NCI-H2029 (cell line): Measurements from ENCODE around the gene SORCS2.
"Not testable (repeated sequence)": the region's sequence is repeated elsewhere in the genome, so short reads cannot be mapped to it uniquely, and the experiment has no call there.

Source experiments
- DNase-seq: peaks from one replicate; lab custom pipeline; 2025; lab: John Stamatoyannopoulos, UW

The SORCS2 gene

DNA sequence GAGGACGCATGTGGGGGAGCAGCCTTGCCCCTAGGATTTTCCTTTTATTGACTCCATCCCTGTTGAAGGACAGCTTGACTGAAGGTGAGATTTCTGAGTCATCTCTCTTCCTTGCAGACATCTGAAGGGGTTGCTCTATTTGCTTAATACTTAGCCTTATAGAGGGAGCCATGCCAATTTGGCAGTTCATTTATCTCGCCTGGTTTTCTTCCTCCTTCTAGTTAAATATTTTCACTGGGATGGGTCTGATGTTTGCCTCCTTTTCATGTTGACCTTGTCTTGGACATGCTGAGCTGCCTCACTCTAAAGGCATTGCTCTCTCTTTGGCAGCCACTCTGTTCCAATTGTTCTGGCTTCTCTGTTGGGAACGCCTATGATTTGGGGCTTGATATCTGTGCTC, 393.4 kb downstream of the SORCS2 start:
- no peak for DNase-seq

DNA sequence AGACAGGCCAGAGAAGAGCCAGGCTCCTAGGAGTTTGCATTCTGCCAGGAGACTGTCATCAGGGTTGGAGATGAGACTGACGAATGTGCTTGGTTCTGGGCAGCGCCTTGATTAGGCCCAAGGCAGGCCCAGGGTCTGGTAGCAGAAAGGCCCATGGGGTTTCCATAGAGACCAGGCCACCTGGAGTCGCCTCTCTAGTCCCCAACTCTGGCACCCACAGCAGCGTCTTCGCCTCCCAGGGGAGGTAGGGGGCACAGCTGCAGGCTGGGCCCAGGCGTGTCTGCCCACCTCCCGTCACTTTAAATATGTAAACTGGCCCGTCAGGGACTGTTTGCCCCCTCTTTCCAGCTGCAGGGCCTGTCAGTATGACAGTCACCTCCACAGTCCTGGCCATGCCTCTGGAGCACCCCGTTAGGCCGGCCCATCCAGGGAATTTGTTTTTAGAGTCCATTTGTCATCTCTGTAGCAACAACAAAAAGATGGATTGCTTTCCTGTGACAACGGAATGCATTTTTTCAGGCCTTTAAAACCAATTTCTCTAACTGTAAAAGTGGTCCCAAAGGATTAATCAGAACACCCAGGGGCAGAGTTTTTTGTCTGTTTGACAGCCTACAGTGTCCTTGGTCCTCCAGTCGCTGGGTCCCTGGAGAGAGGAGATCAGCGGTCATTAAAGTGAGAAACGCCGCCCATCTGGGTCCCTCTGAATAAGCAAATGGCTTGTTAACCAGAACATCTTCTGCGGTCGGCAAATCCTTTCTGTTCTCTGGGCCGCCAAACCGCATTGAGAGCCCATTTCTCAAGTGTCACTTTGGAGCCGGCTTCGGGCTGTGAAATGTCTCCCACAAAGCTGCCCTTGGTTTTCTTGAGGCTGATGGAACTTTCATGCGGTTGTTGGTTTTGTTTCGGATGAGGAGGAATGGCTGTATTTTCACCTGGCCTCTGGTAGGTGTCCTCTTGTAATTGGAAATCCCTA, 395.4 kb downstream of the SORCS2 start:
- no peak for DNase-seq

DNA sequence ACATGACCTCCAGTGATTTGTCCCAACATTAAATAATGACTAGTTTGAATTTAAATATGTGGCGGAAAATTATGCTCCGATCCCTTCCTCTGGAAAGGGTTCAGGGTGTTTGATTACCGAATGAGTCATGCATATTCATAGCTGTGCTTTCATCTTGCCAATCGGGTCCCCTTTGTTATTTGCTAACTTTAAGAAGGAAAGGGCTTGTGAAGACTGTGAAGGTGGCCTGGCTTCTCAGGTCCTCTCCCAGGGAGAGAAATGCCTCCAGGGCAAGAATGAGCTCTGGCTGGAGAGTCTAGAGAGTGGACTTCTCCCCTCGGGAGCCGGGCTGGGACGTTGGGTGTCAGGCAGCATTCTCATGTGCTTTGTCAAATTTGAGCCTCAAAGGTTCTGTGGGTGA, 397.9 kb downstream of the SORCS2 start:
- DNase-seq = no peak

DNA sequence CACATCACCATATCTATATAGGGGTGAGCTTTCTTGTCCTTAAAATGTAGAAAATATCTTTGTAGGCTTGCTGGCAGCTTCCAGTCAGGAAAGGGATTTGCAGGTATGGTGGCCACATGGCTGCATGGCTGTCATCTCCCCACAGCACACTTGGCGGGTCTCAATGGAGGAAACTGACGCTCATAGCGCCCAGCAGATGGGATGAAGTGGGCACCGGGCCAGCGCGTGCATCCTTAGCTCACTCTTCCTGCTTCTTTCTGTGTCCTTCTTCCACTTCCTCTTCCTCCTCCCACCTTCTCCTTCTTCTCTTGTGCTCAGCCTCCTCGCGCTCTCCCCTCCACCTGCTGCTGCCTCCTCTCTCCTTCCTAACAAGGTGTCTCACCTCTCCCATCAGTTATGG, 398.6 kb downstream of the SORCS2 start:
- no peak for DNase-seq

DNA sequence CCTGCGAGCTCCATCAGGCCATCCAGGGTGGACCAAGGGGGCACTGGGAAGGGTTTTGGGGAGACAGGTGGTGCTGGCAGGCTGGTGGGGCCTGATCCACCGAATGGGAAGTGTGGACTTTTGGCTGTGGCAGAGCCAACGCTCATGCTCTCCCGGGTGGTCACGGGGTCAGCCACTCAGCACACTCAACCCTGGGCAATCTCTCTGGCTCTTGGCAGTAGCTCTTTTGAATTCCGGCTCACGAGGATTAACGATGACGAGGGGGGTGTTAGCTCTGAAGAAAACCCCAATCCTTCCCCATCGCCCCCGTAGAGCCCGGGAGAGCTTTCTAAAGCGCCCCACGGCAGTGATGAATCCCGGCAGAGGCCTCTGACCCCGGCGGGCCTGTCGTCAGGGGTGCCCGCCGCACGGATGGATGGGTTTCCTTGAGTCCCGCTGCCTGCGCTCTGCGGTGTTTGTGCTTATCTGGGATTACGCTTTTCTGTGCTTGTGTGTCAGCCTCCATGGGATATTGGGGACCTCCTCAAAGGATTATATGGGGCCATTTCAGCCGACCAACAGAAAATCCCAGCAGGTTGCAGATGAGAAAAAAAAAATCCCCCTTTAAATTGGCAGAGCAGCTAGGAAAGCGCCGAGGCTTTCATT, 399.2 kb downstream of the SORCS2 start:
- no peak for DNase-seq

DNA sequence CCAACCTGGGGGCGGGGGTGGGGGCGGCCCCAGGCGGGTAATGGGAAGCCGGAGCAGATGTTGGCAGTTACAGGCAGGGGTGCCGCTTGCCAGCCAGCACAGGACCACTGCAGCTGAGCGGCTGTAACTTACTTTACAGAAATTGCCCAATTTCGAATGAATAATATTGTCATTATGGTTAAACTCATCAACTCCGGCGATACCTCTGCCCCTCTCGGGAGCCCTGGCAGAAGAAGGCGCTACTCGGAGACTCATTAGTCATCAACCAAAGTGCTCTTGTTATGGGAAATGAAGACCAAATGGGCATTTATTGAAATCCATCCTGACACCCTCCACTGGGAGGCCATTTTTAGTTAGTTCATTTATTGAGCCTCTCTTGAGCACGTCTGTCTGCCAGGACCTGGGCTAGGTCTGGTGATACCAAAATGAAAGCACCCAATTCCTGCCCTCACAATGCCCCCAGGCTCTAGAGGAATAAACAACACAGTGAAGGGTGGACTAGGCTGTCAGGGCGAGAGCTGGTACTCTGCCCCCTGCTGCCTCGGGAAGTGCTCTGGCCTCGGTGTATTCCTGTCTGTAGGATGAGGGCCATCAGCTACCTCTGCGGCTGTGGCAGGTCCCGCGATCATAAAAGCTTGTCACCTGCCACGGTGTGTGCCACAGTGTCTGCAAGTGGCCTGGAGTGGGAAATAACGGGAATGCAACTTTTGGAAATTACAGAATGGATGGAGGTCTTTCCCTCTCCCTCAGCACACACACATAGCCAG, 401.5 kb downstream of the SORCS2 start:
- DNase-seq = no peak

DNA sequence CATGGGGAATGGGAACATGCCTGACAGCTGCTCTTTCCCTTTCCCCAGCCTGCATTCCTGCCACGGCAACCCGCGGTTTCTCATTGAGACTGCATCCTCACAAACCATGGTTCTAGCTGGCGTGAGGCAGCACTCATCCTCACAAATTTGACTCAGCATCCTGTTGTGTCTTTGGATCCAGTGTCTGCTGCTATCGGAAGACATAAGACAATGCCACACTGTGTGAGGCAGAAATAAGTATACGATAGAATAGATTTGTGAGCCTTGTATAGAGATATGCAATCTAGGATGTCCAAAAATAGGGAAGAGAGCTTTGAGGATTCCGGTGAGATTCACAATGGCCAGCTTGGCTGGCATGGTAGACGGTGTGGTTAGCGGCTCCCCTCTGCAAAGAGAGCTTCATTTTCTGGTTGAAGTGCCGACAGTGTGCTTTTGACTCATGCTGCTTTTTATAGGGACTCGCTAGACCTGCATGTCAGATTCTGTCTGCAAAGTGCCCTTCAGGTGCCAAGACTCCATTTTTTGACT, 403.7 kb downstream of the SORCS2 start:
- peak; percentile 16 for DNase-seq

DNA sequence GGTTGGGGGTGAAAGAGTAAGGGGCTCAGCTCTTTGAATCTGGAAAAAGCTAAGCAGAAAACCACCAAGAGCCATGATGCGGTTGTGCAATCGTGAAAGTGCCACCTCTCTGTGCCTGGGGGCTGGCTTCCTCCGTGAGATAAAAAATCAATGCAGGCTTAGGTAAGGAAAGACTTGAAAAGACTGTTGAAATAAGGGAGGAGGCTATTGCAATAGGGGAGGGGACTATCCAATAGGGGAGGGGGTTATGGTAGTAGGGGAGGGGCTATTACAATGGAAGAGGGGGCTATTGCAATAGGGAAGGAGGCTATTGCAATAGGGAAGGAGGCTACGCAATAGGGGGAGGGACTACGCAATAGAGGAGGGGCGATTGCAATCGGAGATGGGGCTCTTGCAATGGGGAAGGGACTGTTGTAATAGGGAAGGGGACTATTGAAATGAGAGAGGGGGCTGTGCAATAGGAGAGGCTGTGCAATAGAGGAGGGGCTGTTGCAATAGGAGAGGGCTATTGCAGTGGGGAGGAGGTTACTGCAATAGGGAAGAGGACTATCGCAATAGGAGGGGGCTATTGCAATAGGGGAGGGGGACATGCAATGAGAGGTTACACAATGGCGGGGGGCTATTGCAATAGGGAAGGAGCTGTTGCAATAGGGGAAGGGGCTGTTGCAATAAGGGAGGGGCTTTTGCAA, 404.7 kb downstream of the SORCS2 start:
- DNase-seq = no peak

DNA sequence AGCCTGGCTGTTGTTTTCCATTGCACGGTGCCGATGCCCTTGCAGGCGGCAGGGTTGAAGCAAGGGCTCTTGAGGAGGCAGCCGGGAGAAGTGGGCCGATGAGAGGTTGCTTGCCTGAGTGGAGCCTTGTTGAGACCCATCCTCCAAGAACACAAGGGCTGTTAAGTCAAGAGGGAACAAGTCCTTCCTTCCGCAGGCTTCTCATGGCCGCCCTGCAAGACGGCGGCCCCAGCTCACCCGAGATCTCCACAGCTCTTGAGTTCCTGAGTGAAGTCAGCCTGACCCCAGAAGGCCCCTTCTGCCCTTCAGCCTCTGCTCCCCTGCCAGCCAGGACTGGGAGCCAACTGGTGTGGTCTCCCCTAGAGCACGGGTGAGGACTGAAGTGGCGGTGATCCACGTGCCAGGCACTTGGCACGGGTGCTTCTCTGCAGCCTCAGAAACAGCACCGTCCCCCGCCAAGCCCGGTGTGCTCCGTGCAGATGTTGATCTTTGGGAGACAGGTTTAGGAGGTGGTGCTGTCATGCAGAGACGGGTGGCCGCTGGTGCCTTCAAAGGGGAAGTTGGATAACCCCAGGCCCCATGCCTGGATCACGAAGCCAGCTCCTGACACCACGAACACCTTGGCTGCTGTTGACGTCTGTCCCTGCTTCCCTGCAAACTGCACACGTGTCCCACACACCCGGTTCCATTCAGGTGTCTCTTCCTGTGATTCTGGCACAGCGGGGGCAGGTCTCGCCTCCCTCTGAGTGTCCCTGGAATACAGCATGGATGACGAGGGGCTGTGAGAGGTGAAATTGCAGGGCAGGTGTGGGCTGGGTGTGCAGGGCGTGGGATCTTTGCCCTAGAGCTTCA, 406.8 kb downstream of the SORCS2 start:
- peak; percentile 84 for DNase-seq

DNA sequence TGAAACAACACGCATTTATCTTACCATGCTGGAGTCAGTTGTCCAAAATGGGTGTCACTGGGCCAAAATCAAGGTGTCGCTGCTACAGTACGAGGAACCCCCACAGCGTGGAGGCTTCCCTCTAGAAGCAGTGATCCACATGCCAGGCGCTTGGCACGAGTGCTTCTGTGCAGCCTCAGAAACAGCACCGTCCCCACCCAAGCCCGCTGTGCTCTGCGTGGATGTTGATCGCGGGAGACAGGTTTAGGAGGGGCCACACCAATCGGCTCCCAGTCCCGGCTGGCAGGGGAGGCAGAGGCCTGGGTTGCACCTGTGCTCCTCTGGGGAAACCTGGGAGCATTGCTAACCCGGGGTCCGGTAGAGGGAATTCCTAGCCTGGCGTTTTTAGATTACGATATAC, 407.9 kb downstream of the SORCS2 start:
- DNase-seq = no peak

DNA sequence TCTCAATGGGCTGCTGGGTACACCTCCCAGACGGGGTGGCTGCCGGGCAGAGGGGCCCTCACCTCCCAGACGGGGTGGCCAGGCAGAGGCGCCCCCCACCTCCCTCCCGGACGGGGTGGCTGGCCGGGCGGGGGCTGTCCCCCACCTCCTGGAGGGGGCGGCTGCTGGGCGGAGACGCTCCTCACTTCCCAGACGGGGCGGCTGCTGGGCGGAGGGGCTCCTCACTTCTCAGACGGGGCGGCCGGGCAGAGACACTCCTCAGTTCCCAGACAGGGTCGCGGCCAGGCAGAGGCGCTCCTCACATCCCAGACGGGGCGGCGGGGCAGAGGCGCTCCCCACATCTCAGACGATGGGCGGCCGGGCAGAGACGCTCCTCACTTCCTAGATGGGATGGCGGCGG, 409.8 kb downstream of the SORCS2 start:
- not testable (repeated sequence) for DNase-seq

DNA sequence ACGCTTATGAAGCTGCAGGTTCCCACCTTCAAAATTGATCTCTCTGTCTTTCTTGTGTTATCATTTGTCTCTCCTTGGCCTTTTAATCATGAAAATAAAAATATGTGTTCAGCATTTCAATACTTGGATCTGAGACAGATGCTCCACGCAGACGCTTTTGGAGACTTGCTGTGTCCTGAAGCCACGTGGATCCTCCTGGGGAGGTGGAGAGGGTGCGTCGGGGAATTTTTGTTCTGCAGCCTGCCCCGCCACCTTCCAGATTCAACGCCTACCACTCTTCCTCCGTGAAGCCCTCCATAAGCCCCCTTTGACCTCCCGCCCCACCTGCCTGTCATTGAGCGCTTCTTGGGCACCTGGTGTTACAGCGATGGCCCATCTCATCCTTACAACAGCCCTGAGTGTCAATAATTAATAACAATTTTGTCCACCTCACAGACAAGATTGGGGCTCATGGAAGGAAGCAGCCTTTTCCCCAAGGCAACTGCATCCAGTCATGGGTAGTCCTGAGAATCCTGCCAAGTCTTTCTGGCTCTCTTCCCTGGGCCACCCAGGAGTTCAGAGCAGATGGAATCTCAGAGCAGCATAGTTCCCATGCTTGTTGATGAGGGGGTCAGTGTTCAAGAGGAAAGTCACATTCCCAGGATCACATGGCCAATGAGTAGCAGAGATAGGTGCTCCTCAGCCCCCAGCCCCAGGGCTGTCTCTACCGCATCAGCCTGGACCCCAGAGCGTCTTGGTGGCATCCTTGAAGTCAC, 415.0 kb downstream of the SORCS2 start:
- DNase-seq = no peak

DNA sequence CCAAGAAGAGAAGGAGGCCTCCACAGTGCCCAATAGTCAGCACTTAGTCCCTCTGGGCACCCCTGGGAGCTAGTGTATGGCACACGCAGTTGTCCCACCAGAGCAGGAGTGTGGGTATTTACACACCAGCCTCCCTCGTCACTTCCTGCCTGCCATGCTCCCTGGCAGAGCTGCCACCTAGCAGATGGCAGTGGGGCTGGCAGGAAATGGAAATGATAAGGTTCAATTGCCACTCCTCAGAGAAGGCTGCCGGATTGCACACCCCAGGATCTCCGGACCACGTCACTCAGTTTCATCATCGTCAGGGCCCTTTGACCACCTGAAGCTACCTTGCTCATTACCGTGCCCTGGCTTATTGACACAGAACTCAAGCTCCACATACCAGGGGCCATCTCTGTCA, 415.7 kb downstream of the SORCS2 start:
- DNase-seq = peak; percentile 48

DNA sequence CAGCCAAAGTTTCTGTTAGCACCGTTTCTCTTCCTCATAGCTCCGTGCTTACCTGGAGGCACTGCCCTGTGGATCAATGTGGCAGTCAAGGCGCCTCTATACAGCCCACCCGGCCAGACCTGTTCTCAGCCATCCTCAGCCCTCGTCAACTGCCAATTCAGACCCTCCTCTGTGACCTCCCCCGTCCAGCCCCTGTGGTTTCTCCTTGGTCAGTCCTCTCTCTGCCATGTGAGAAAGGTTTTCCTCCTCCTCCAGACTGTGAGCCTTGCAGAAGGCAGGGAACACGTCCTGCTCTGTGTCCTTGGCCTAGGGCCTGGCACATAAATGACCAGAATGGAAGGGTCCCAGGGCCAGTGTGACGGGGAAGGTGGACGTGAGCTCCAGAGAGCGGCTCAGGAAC, 417.0 kb downstream of the SORCS2 start:
- no peak for DNase-seq

DNA sequence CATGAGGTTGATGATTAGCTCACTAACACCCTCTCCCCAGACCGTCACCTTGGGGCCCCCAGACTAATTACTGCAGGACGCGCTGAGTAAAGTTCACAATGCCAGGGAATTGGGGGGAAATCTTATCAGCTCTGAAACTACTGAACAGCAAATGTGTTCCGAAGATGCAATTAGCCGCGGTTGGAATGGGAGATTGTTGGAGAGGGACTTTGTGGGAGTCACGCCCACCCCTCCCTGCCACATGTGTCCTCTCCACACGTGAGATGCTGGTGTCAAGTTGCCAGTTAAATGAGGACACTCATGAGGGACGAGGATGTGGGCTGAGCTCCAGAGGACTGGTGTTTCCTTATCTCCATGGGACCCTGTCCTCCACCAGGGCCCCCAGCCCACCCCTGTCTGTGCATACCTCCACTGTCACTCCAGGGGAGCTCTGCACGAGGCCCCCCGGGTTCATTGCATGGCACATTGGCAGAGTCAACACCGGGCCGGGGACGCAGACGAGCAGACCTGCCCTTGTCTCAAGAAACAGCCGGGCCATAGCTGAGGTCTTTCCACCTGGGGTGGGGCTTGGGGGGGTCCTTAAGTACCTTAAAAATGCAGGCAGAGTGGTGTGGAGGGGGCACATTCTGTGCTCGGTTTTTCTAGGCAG, 417.8 kb downstream of the SORCS2 start:
- DNase-seq = peak; percentile 34

DNA sequence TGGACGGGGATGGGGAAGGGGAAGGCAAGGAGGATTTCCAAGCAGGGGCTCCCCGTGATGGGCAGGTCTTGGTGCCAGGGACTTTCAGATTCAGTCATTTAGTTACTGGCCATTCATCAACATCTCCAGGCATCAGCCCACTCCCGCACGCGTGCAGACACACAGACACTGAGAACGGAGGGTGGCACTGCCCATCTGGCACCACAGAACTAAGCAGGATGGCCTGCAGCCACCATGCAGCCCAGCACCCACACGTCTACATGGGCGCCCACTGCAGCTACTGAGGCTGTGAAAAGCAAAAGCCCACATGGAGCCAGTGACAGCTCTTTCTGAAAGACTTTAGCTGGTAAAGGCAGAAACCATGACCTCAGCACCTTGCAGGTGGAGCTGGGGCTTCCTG, 418.5 kb downstream of the SORCS2 start:
- no peak for DNase-seq

DNA sequence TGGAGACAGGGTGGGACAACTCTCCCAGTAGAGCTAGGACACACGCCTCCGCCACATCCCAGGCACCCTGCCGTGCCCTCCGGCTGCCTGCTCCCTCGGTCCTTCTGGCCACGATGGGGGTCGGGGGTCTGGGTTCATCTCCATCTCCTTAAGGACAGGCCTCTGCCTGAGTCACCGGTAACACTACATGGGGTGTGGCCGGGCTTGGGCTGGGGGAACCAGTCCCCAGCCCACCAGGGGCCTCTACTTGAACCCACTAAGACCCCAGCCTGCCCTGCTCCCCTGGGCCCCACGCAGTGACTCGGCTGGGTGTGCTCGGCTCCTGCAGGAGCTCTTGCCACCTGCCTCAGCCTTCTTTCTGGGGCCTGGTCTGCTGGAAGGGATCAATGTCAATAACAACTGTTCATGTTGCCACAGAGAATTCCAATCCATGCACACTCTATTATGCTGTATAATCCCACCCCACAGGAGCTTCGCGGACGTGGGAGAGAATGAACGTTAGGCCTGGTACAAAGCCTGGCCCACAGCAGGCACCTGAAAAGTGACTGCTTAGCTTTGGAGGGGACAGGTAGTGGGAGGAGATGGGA, 420.1 kb downstream of the SORCS2 start:
- DNase-seq = no peak

DNA sequence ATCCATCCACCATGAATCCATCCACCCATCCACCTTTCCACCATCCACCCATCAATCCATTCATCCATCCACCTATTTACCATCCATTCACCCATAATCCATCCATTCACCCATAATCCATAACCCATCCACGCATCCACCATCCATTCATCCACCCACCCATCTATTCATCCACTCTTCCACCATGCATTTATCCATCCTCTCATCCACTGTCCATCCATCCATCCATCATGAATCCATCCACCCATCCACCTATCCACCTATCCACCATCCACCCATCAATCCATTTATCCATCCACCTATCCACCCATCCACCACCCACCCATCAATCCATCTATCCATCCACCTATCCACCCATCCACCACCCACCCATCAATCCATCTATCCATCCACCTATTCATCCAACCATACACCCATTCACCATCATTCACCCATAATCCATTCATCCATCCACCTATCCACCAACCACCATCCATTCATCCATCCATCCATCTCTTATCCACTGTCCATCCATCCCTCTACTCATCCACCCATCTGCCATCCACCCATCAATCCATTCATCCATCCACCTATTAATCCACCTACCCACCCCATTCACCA, 422.1 kb downstream of the SORCS2 start:
- no peak for DNase-seq

DNA sequence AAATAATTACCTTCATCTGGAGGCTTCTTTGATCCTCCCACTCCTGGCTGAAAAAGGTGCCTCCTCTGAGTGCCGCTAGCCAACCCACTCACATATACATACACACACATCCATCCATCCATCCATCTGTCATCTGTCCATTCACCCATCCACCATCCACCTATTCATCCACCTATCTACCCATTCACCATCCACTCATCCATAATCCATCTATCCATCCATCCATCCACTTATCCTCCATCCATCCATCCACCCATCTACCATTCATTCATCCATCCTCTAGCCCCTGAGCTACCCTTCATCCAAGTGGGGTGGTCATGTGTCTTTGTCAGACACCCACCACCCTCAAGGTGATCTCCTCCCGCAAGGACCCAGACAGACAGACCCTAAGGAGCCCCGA, 423.9 kb downstream of the SORCS2 start:
- no peak for DNase-seq
